Small intestine (tissue), 7 donors: ENCODE results near the gene NPDC1. TPM values are rescaled to one million over a fixed set of nuclear protein-coding genes. Genes with fewer than 3 reads are reported as not detected.

Experiments used
- DNase-seq, 2 donors: peaks; one replicate each; pipeline versions ENCODE4 v3.0.0 to v3.0.0-alpha.2; 2013
- FAIRE-seq: peaks from 2 replicates; lab custom pipeline; 2012; peaks lifted over from hg19 to GRCh38; lab: Jason Lieb, UNC
- H3K27ac ChIP-seq, 3 donors: one replicate each; pipeline ENCODE4 v1.5.1; 2013; ENCODE audit warnings: low read length in 2 of 3, mild to moderate bottlenecking in 2 of 3, control low read depth in 1 of 3, inconsistent platforms in 1 of 3, low read depth in 1 of 3, moderate library complexity in 1 of 3
- H3K27me3 ChIP-seq, 3 donors: one replicate each; pipeline ENCODE4 v1.6.1; 2013; ENCODE audit warnings: low read length in 3 of 3, inconsistent platforms in 1 of 3; ENCODE audit not compliant: control insufficient read depth in 3 of 3, insufficient read depth in 3 of 3
- H3K36me3 ChIP-seq, 3 donors: one replicate each; pipeline ENCODE4 v1.6.1; 2013; ENCODE audit warnings: low read length in 3 of 3, inconsistent platforms in 1 of 3, low read depth in 1 of 3, mild to moderate bottlenecking in 1 of 3, moderate library complexity in 1 of 3; ENCODE audit not compliant: control insufficient read depth in 3 of 3, insufficient read depth in 2 of 3
- H3K4me1 ChIP-seq, 3 donors: one replicate each; pipeline ENCODE4 v1.6.1; 2013; ENCODE audit warnings: low read length in 2 of 3, inconsistent platforms in 1 of 3, low read depth in 1 of 3, mild to moderate bottlenecking in 1 of 3, moderate library complexity in 1 of 3; ENCODE audit not compliant: control insufficient read depth in 3 of 3, insufficient read depth in 2 of 3
- H3K4me3 ChIP-seq, 3 donors: one replicate each; pipeline ENCODE4 v1.5.1; 2013; ENCODE audit warnings: low read length in 3 of 3, control low read depth in 1 of 3, inconsistent platforms in 1 of 3, low read depth in 1 of 3, mild to moderate bottlenecking in 1 of 3, moderate library complexity in 1 of 3
- H3K9me3 ChIP-seq, 2 donors: one replicate each; pipeline ENCODE4 v1.6.1; 2013; ENCODE audit warnings: low read depth in 1 of 2, low read length in 1 of 2; ENCODE audit not compliant: control insufficient read depth in 2 of 2, insufficient read depth in 1 of 2
- WGBS, 3 donors: extraction: QIAGEN DNeasy Blood & Tissue Kit; methylation state at CpG; one replicate each; pipeline ENCODE4 v1.1.7; 2013; 5-methylcytosine and 5-hydroxymethylcytosine counted together
- polyA plus RNA-seq, 4 donors: library from polyadenylated mRNA; stranded (reverse) in 3 of 4; unstranded in 1 of 4; fragments of 200-250 nt in 3 of 4; fragments of 120-200 nt in 1 of 4; gene quantifications; one replicate each; pipeline versions ENCODE4 v1.2.1 to v1.2.3, GENCODE V29; 2013
- donor health status: healthy with polysubstance abuse.
- donor health status: control.
- donor health status: control.
- donor health status: Bipolar disorder and iron deficiency.
- donor health status: healthy.

NPDC1 gene
- polyA plus RNA-seq, 4 donors: 18.3 to 84.6 (median 33.7) TPM

DNA sequence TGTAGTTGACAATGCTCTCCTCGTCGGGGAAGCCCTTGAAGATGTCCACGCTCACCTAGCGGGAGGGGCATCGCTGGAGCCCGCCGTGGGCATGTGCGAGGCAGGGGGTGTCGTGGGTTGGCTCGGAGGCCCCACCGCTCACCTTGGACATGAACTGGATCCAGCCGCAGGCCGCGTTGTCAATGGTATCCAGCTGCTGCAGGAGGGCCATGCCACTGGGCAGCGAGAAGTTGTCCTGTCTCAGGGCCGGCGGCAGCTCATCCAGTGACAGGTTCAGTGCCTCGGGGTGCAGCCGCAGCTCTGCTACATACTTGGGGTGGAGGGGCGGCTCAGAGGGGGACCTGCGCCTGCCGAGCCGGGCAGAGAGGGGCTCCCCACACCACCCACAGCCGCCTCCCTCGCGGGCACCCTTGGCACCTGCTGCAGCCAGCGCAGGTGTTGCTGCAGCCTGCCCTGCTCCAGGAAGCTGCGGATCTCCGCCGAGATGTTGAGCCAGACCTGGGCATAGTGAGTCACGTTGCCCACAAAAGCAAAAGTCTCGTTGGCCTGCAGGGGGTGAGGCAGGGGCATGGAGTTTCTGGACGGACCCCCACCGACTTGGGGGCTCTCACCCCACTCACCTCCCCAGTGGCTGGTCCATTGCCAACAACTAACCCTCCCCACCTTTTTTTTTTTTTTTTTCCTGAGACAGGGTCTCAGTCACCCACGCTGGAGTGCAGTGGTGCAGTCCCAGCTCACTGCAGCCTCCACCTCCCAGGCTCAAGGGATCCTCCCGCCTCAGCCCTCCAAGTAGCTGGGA lies 27.0 kb downstream of the NPDC1 start:
- Histone ChIP-seq H3K27me3 (no peaks in the 10 kb centered on the region), H3K36me3 (peaks cover 2 to 65% (median 3%) of the 10 kb centered on the region in 3 donors), H3K4me3 (no peak overlapping the region), H3K9me3 (peaks cover 0 to 4% of the 10 kb centered on the region in 2 donors), H3K27ac (no peak overlapping the region), H3K4me1 (peaks cover 0 to 21% (median 4%) of the 10 kb centered on the region in 3 donors)
- DNase-seq (no peak), FAIRE-seq (no peak)
- 72 to 92% (median 75%) methylated on average over 29 to 36 of the region's 36 CpGs for WGBS, 3 donors

DNA sequence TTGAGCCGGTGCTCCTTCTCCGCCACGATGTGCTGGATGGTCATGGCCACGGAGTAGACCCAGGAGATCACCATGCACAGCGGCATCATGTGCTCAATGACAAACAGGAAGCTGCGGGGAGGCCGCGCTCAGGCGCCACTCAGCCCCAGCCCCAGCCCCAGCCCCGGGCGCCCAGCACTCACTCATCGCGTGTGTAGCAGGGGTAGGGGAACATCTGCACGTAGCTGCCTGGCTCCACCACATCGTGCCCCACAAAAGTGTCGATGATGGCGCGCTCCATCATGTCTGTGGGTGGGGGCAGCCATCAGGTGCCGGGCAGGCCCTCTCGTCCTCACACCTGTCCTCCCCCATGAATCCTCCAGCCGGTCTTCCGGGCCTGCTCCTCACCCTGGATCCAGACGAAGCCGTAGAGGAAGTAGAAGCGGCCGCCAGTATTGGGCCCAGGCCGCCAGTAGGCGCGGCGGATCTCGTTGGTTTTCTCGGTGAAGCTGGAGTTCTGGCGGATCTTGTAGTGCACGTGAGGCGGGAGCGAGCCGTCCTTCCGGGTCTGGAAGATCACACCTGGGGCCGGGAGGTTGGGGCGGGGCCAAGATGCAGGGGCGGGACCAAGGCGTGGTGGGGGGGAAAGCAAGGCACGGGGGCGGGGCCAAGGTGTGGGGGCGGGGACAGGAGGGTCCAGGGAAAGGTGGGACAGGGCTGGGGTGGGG lies 28.0 kb downstream of the NPDC1 start:
- Histone ChIP-seq H3K36me3 (peaks cover 2 to 66% (median 3%) of the 10 kb centered on the region in 3 donors), H3K27me3 (no peaks in the 10 kb centered on the region), H3K4me3 (no peak overlapping the region), H3K4me1 (peaks cover 0 to 16% (median 3%) of the 10 kb centered on the region in 3 donors), H3K27ac (no peak overlapping the region), H3K9me3 (peaks cover 0 to 4% of the 10 kb centered on the region in 2 donors)
- DNase-seq (no peak), FAIRE-seq (no peak)
- WGBS, 3 donors: 92 to 93% (median 93%) methylated on average over 40 to 45 of the region's 45 CpGs

DNA sequence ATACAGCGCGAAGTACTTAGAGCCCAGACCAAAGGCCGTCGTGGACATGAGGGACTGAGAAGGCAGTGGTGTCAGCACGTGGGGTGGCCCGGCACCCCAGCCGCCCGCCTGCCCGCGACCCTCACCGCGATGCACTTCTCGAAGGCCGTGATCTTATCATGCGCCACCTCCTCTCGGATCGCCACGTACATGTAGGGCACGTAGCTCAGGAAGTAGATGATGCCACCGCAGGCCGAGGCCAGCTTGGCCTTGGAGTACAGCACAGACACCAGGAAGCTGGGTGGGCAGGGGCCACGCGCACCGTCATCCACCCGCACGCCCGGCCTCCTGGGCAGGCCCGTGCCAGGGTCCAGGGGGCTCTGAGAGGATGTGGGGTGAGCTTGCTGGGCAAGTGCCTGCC lies 28.9 kb downstream of the NPDC1 start:
- Histone ChIP-seq H3K27me3 (no peaks in the 10 kb centered on the region), H3K4me3 (no peak overlapping the region), H3K4me1 (peaks cover 0 to 8% (median 3%) of the 10 kb centered on the region in 3 donors), H3K27ac (no peak overlapping the region), H3K36me3 (peaks cover 2 to 71% (median 3%) of the 10 kb centered on the region in 3 donors), H3K9me3 (peaks cover 0 to 4% of the 10 kb centered on the region in 2 donors)
- DNase-seq (no peak), FAIRE-seq (no peak)
- WGBS, 3 donors: 97 to 99% (median 98%) methylated on average over 28 of the region's 28 CpGs

DNA sequence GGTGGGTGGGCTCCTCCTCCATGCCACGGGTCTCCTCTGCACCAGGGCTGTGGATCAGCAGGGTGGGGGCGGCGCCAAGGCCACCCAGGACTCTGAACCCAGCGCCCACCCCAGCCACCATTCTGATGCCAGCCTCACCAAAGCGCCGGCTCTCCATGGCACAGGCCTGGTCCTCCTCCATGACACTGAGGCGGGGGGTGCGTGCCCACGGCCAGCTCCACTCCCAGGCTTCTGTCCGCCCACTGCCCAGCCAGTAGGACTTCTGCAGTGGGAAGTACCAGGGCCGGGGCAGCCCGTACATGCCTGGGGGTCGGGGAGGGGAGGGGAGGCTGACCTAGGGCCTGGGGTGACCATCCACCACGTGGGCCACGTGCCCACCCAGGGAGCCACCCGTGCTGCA lies 29.5 kb downstream of the NPDC1 start:
- peaks cover 0 to 4% (median 0%) of the 10 kb centered on the region in 3 donors for H3K4me1 ChIP-seq
- H3K9me3 ChIP-seq: peaks cover 0 to 4% of the 10 kb centered on the region in 2 donors
- H3K27ac ChIP-seq: no peak overlapping the region
- FAIRE-seq (no peak), DNase-seq (no peak)
- H3K36me3 ChIP-seq: peaks cover 2 to 75% (median 3%) of the 10 kb centered on the region in 3 donors
- no peak overlapping the region for H3K4me3 ChIP-seq
- 96 to 97% (median 97%) methylated on average over 13 to 16 of the region's 16 CpGs for WGBS, 3 donors
- no peaks in the 10 kb centered on the region for H3K27me3 ChIP-seq

DNA sequence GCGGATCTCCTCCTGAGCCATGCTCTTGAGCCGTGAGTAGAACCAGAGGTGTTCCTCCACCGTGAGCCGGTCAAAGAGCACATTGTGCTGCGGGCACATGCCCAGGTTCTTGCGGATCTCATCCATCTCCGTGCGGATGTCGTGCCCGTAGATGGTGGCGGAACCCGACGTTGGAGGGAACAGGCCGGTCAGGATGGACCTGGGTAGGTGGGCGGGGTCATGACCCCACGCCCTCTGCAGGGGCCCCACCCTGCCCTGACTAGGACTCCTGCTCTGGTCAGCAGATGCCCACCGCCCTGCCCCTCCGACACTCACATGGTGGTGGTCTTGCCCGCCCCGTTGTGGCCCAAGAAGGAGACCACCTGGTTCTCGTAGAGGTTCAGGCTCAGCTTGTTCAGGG lies 30.0 kb downstream of the NPDC1 start:
- FAIRE-seq (no peak), DNase-seq (no peak)
- Histone ChIP-seq H3K27ac (no peak overlapping the region), H3K4me3 (no peak overlapping the region), H3K9me3 (peaks cover 0 to 4% of the 10 kb centered on the region in 2 donors), H3K4me1 (no peaks in the 10 kb centered on the region), H3K27me3 (no peaks in the 10 kb centered on the region), H3K36me3 (peaks cover 2 to 79% (median 7%) of the 10 kb centered on the region in 3 donors)
- 95 to 96% (median 96%) methylated on average over 15 to 21 of the region's 21 CpGs for WGBS, 3 donors

GRCh38 chr9:137015540-137015930 lies 30.4 kb downstream of the NPDC1 start:
- Histone ChIP-seq H3K4me3 (no peak overlapping the region), H3K36me3 (peaks cover 2 to 78% (median 7%) of the 10 kb centered on the region in 3 donors), H3K9me3 (peaks cover 0 to 4% of the 10 kb centered on the region in 2 donors), H3K27ac (no peak overlapping the region), H3K27me3 (no peaks in the 10 kb centered on the region), H3K4me1 (no peaks in the 10 kb centered on the region)
- WGBS, 3 donors: 95 to 98% (median 98%) methylated on average over 14 to 25 of the region's 25 CpGs
- FAIRE-seq (no peak), DNase-seq (no peak)

DNA sequence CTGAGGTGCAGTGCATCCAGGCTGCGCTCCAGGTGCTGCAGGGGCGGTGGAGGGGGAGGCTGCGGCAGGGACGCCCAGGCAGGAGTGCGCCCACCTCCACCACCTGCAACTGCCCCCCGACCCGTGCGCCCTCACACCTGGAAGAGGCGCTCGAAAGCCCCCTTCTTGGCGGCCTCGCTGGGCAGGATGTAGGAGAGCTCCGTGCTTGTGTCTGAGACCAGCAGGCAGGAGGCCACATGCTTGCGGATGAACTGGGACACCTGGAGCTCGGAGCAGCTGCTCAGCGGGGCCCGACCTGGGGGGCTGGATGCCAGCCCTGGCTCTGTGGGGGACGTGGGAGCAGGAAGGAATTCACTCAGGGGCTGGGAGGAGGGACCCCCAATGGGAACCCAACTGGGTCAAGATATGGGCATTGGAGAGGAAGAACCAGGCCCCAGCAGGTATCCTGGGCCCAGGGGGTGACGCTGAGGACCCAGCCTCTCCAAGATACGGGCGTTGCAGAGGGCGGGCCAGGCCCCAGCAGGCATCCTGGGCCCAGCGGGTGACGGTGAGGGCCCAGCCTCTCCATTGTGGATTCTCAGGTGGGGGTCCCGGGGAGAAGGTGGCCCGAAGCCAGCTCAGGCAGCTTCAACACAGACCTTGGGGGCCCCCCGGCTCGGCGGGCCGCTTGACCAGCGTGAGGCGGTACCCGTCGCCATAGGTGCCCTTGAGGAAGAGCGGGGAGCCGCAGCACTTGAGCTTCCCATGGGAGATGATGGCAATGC lies 31.0 kb downstream of the NPDC1 start:
- DNase-seq: no peak
- Histone ChIP-seq H3K4me1 (no peaks in the 10 kb centered on the region), H3K36me3 (peaks cover 2 to 78% (median 7%) of the 10 kb centered on the region in 3 donors), H3K4me3 (no peak overlapping the region), H3K27me3 (no peaks in the 10 kb centered on the region), H3K9me3 (peaks cover 0 to 4% of the 10 kb centered on the region in 2 donors), H3K27ac (no peak overlapping the region)
- FAIRE-seq: no peak
- WGBS, 3 donors: 94 to 96% (median 95%) methylated on average over 32 to 36 of the region's 36 CpGs

- Histone ChIP-seq H3K27ac (no peak overlapping the region), H3K27me3 (no peaks in the 10 kb centered on the region), H3K9me3 (peaks cover 0 to 4% of the 10 kb centered on the region in 2 donors), H3K36me3 (peaks cover 2 to 81% (median 7%) of the 10 kb centered on the region in 3 donors), H3K4me1 (no peaks in the 10 kb centered on the region), H3K4me3 (no peak overlapping the region)
- 88 to 93% (median 91%) methylated on average over 19 to 23 of the region's 23 CpGs for WGBS, 3 donors
- DNase-seq (no peak), FAIRE-seq (no peak)
Measured at GRCh38 chr9:137014166-137014565, 31.8 kb downstream of the NPDC1 start.
